CD14-positive monocyte (primary cell): ENCODE results near the gene TBC1D32. TPM values are rescaled to one million over a fixed set of nuclear protein-coding genes. Genes with fewer than 3 reads are reported as not detected.
"Not testable (repeated sequence)": the region's sequence is repeated elsewhere in the genome, so short reads cannot be mapped to it uniquely, and the experiment has no call there.

ENCODE experiments used
- DNase-seq, 3 donors: peaks; one replicate each; pipeline ENCODE4 v3.0.0-alpha.2; 2011 to 2022
- H2AFZ ChIP-seq: 2 replicates; pipeline ENCODE4 v1.6.0; 2012; ENCODE audit warnings: mild to moderate bottlenecking, low read depth, low read length, inconsistent platforms; ENCODE audit not compliant: insufficient read depth, poor library complexity, severe bottlenecking
- H3K27ac ChIP-seq, 2 donors: 1 replicate in 1 of 2; 2 replicates in 1 of 2; pipeline ENCODE4 v1.5.1; 2012 to 2013; ENCODE audit warnings: low read length in 2 of 2, control low read depth in 1 of 2, inconsistent platforms in 1 of 2, low read depth in 1 of 2, mild to moderate bottlenecking in 1 of 2
- H3K27me3 ChIP-seq, 2 donors: one replicate each; pipeline versions ENCODE4 v1.6.0 to v1.6.1; 2011 to 2013; ENCODE audit warnings: low read length in 2 of 2; ENCODE audit not compliant: control insufficient read depth in 2 of 2, insufficient read depth in 2 of 2
- H3K36me3 ChIP-seq, 2 donors: replicated peaks in 1 of 2; 1 replicate in 1 of 2; 2 replicates in 1 of 2; pipeline versions ENCODE4 v1.5.1 to v1.6.1; 2012 to 2013; ENCODE audit warnings: low read length in 2 of 2, control low read depth in 1 of 2, inconsistent platforms in 1 of 2, mild to moderate bottlenecking in 1 of 2; ENCODE audit not compliant: insufficient read depth in 2 of 2, control insufficient read depth in 1 of 2
- H3K4me1 ChIP-seq, 2 donors: 1 replicate in 1 of 2; 2 replicates in 1 of 2; pipeline versions ENCODE4 v1.5.1 to v1.6.1; 2012 to 2013; ENCODE audit warnings: low read length in 2 of 2, control low read depth in 1 of 2, inconsistent platforms in 1 of 2, mild to moderate bottlenecking in 1 of 2, moderate library complexity in 1 of 2; ENCODE audit not compliant: insufficient read depth in 2 of 2, control insufficient read depth in 1 of 2
- H3K4me2 ChIP-seq: replicated peaks from 2 replicates; pipeline ENCODE3; 2012; ENCODE audit warnings: low read length, moderate library complexity, mild to moderate bottlenecking; ENCODE audit not compliant: poor library complexity, severe bottlenecking; ENCODE audit errors: extremely low read depth
- H3K4me3 ChIP-seq, 3 experiments: fragments of 200-600 bp in 1 of 3; sonication (generic) in 1 of 3; replicated peaks in 1 of 3; 1 replicate in 2 of 3; 2 replicates in 1 of 3; pipeline ENCODE4 v1.5.1; 2011 to 2013; ENCODE audit warnings: low read length in 3 of 3, mild to moderate bottlenecking in 3 of 3, control low read depth in 2 of 3, low read depth in 2 of 3, inconsistent platforms in 1 of 3, moderate library complexity in 1 of 3
- H3K79me2 ChIP-seq: 2 replicates; pipeline ENCODE4 v1.6.0; 2012; ENCODE audit warnings: mild to moderate bottlenecking, control low read depth, inconsistent platforms, low read length, moderate library complexity; ENCODE audit not compliant: insufficient read depth
- H3K9ac ChIP-seq: 2 replicates; pipeline ENCODE4 v1.6.0; 2017; ENCODE audit warnings: low read length, mild to moderate bottlenecking; ENCODE audit not compliant: insufficient read depth, poor library complexity, severe bottlenecking
- H3K9me3 ChIP-seq, 2 donors: replicated peaks in 1 of 2; 1 replicate in 1 of 2; 2 replicates in 1 of 2; pipeline versions ENCODE4 v1.5.1 to v1.6.1; 2012 to 2013; ENCODE audit warnings: low read length in 2 of 2, control low read depth in 1 of 2; ENCODE audit not compliant: control insufficient read depth in 1 of 2, insufficient read depth in 1 of 2
- H4K20me1 ChIP-seq: 2 replicates; pipeline ENCODE4 v1.6.0; 2012; ENCODE audit warnings: mild to moderate bottlenecking, low read length, control low read depth, moderate library complexity; ENCODE audit not compliant: insufficient read depth
- H3K27ac Mint-ChIP-seq, 7 donors: one replicate each; pipeline ENCODE4 v1.8.0; 2020; ENCODE audit warnings: mild to moderate bottlenecking in 7 of 7, mixed read lengths in 7 of 7, moderate library complexity in 6 of 7, inconsistent platforms in 2 of 7
- H3K27me3 Mint-ChIP-seq, 3 donors: one replicate each; pipeline ENCODE4 v1.8.0; 2021 to 2022; ENCODE audit warnings: low read depth in 3 of 3, mild to moderate bottlenecking in 3 of 3, mixed read lengths in 3 of 3, moderate library complexity in 3 of 3, inconsistent platforms in 1 of 3
- H3K36me3 Mint-ChIP-seq, 2 donors: one replicate each; pipeline ENCODE4 v1.8.0; 2020; ENCODE audit warnings: mixed read lengths in 2 of 2, inconsistent platforms in 1 of 2, mild to moderate bottlenecking in 1 of 2
- H3K4me1 Mint-ChIP-seq: one replicate; pipeline ENCODE4 v1.8.0; 2020; ENCODE audit warnings: mild to moderate bottlenecking, mixed read lengths
- H3K4me3 Mint-ChIP-seq, 2 donors: one replicate each; pipeline ENCODE4 v1.8.0; 2020; ENCODE audit warnings: mild to moderate bottlenecking in 2 of 2, mixed read lengths in 2 of 2, moderate library complexity in 1 of 2
- H3K9me3 Mint-ChIP-seq, 7 donors: one replicate each; pipeline ENCODE4 v1.8.0; 2020 to 2022; ENCODE audit warnings: mixed read lengths in 7 of 7, mild to moderate bottlenecking in 6 of 7, moderate library complexity in 6 of 7, inconsistent platforms in 2 of 7
- CTCF ChIP-seq: fragments of 200-600 bp; IDR thresholded peaks from one replicate; pipeline ENCODE4 v1.8.0; 2022; ENCODE audit warnings: antibody characterized with exemption, mild to moderate bottlenecking
- WGBS: methylation state at CpG from one replicate; pipeline ENCODE4 v1.1.5; 2013; ENCODE audit warnings: missing lambda C conversion rate; ENCODE audit not compliant: insufficient coverage; 5-methylcytosine and 5-hydroxymethylcytosine counted together
- intact Hi-C, 2 donors: fragments of 100-400 bp; cut with micrococcal nuclease; formaldehyde crosslinking; loops; one replicate each; pipeline versions ENCODE4 v1.15.0 to v1.15.1; 2023
- polyA plus RNA-seq, 3 donors: library from polyadenylated mRNA; depleted of rRNA in 1 of 3; unstranded in 2 of 3; stranded (reverse) in 1 of 3; fragments of 300-500 nt in 2 of 3; fragments of >200 nt in 1 of 3; fragmentation: Illumina TruSeq in 2 of 3; gene quantifications; 1 replicate in 2 of 3; 2 replicates in 1 of 3; pipeline ENCODE4 v1.2.3, GENCODE V29; 2012 to 2021

The TBC1D32 gene
- polyA plus RNA-seq, 3 donors: 0.23 to 0.64 TPM; not detected in 1

- Histone ChIP-seq H2AFZ (no peak overlapping the region), H3K4me2 (no peak overlapping the region), H4K20me1 (no peaks in the 10 kb centered on the region), H3K4me1 (peaks cover 7 to 11% of the 10 kb centered on the region in 2 donors), H3K9me3 (no peaks in the 10 kb centered on the region), H3K79me2 (no peaks in the 10 kb centered on the region), H3K4me3 (no peak overlapping the region), H3K36me3 (no peaks in the 10 kb centered on the region), H3K9ac (no peak overlapping the region), H3K27me3 (no peaks in the 10 kb centered on the region), H3K27ac (no peak overlapping the region)
- intact Hi-C loops: loop anchor here in 1 of 2 donors (10.0 kb wide), 1 partner anchor 1056 kb away; the partner anchor contains the start of gene HSF2
- DNase-seq: no peak
- peaks cover 0 to 5% (median 0%) of the 10 kb centered on the region in 3 donors for H3K27me3 Mint-ChIP-seq
- no CpG with 5 or more reads among the region's 1 CpG for whole genome bisulfite sequencing
- H3K36me3 Mint-ChIP-seq: no peaks in the 10 kb centered on the region
- no peak overlapping the region for H3K27ac Mint-ChIP-seq
- H3K4me3 Mint-ChIP-seq: no peak overlapping the region
- peaks cover 9% of the 10 kb centered on the region for H3K4me1 Mint-ChIP-seq
- H3K9me3 Mint-ChIP-seq: peaks cover 0 to 6% (median 0%) of the 10 kb centered on the region in 7 donors
- TF ChIP-seq CTCF: no peak
Observed at GRCh38 chr6:121338366-121338765, 4.1 kb upstream of the TBC1D32 start.

- H3K36me3 ChIP-seq: no peaks in the 10 kb centered on the region
- no peaks in the 10 kb centered on the region for H3K36me3 Mint-ChIP-seq
- H3K4me1 Mint-ChIP-seq: peaks cover 9% of the 10 kb centered on the region
- H3K27me3 ChIP-seq: no peaks in the 10 kb centered on the region
- peak overlapping the region; percentile 91 to 99 for H3K27ac ChIP-seq
- WGBS: 43% methylated on average over 3 of the region's 13 CpGs
- H3K4me3 Mint-ChIP-seq: peak overlapping the region; percentile 91 to 100
- no peaks in the 10 kb centered on the region for H3K79me2 ChIP-seq
- peak overlapping the region; percentile 99 to 100 (median 100) for H3K27ac Mint-ChIP-seq
- H3K9me3 Mint-ChIP-seq: peaks cover 0 to 3% (median 0%) of the 10 kb centered on the region in 7 donors
- H4K20me1 ChIP-seq: no peaks in the 10 kb centered on the region
- peaks cover 0 to 2% (median 2%) of the 10 kb centered on the region in 3 donors for H3K27me3 Mint-ChIP-seq
- intact Hi-C loops: loop anchor here in 1 of 2 donors (10.0 kb wide), 1 partner anchor 1059 kb away; the partner anchor contains the start of gene HSF2
- H3K4me1 ChIP-seq: peaks cover 7 to 11% of the 10 kb centered on the region in 2 donors
- TF ChIP-seq CTCF: no peak
- H3K9ac ChIP-seq: peak overlapping the region; percentile 97
- H3K4me2 ChIP-seq: peak overlapping the region; percentile 88
- H3K9me3 ChIP-seq: no peaks in the 10 kb centered on the region
- DNase-seq: no peak
- peak overlapping the region; percentile 85 for H2AFZ ChIP-seq
- peak overlapping the region; percentile 70 to 94 (median 91) for H3K4me3 ChIP-seq
Observed at GRCh38 chr6:121335087-121336008, 1.1 kb upstream of the TBC1D32 start.

- not testable (repeated sequence) for H3K4me1 Mint-ChIP-seq, H3K79me2 ChIP-seq, H3K27me3 ChIP-seq, H3K27me3 Mint-ChIP-seq, H3K9ac ChIP-seq, H3K36me3 Mint-ChIP-seq, H3K9me3 Mint-ChIP-seq, H3K9me3 ChIP-seq, DNase-seq, H3K36me3 ChIP-seq, H4K20me1 ChIP-seq
- Histone ChIP-seq H3K4me2 (peak overlapping the region; percentile 88), H3K27ac (peak overlapping the region in 1 of 2 donors; percentile 99), H3K4me1 (peaks cover 7 to 11% of the 10 kb centered on the region in 2 donors), H3K4me3 (peak overlapping the region in 2 of 3 experiments; percentile 91 to 94), H2AFZ (peak overlapping the region; percentile 85)
- H3K27ac Mint-ChIP-seq: peak overlapping the region in 4 of 7 donors; percentile 52 to 100 (median 100)
- intact Hi-C loops: loop anchor here in 1 of 2 donors (10.0 kb wide), 1 partner anchor 1061 kb away; the partner anchor contains the start of gene HSF2
- H3K4me3 Mint-ChIP-seq: peak overlapping the region in 1 of 2 donors; percentile 91
- 100% methylated on average over 5 of the region's 28 CpGs for WGBS
Observed at GRCh38 chr6:121333694-121334093, 586 bp downstream of the TBC1D32 start.
